Midbrain (tissue), 1 donor: Measurements from ENCODE around the gene DMD.

Source experiments
- DNase-seq: peaks from one replicate; lab custom pipeline; 2025; lab: John Stamatoyannopoulos, UW

DMD gene

DNA sequence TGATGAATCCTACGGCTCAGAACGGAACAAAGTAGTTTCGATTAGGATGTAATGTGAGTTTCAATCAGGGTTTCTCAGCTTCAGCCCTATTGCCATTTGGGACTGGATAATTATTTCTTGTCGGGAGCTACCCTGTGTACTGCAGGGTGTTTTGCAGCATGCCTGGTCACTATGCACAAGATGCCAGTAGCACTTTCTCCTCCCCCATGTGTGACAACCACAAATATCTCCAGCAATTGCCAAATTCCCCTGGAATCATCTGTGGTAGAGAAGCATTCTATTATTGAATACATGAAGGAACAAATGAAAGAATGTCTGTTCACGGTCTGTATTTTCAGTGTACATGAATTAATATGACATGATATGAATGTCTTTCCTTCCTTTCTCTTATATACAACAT, 1356.6 kb downstream of the DMD start:
- no peak for DNase-seq

DNA sequence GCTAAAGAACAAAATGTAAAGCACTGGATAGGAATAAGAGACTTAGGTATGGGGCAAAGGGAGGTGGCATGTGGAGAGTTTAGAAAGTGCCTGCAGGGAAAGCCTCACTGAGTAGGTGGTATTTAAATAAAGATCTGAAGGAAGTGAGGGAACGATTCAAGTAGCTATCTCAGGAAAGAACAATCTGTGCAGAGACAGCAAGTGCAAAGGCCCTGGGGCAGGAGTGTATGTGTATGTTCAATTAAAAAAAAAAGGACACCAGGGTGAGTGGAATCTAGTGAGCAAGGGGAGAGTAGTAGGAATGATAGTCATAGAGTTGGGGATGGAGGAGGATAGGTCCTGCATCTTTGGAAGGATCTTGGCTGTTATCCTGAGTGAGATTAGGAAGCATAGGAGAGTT, 1359.6 kb downstream of the DMD start:
- DNase-seq = no peak

DNA sequence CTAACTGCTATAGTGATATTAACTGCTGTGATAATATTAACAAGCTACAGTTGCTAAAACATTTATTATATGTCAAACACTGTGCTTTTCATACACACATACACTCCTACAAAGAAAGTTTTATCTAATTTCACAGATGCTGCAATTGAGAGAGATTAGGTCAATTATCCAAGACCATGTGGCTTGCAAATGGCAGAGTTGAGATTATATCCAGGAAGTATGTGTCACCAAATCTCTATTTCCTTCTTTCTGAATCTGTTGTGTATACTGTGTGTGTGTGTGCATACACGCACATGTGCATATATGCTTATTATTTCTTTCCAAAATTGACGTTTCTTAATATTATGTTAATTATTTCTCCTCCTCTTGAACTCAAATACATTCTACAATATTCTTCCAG, 1363.6 kb downstream of the DMD start:
- DNase-seq = no peak

DNA sequence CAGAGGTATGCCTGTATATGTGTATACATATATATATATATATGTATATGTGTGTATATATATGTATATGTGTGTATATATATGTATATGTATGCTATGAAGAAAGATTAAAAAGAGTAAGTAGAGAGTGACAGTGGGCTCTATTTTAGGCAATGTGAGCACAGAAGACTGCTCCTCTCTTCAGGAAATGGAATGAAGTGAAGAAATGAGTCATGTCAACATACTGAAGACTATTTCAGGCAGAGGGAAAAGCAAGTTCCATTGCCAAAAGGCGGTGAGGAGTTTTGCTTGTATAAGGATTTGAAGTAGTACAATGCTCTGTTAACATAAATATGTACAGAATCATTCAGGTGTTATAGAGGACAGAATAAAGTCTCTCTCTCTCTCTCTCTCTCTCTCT, 1366.3 kb downstream of the DMD start:
- no peak for DNase-seq

DNA sequence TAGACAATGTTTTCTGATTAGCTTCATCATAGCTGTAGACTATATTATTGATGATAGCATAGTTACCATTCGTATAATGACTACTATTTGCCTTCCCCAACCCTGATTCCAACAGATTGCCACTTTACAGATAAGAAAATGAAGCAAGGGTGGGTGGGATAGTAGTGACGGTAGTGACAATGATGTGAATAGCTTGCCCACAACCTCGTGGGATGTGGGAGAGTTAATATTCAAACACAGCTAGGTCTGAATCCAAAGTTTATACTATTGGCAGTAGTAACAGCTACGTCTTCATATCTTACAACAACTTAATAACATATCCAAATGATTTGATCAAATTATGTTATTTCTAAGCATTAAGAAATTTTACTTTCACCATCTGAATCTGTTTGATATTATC, 1372.7 kb downstream of the DMD start:
- DNase-seq = no peak

DNA sequence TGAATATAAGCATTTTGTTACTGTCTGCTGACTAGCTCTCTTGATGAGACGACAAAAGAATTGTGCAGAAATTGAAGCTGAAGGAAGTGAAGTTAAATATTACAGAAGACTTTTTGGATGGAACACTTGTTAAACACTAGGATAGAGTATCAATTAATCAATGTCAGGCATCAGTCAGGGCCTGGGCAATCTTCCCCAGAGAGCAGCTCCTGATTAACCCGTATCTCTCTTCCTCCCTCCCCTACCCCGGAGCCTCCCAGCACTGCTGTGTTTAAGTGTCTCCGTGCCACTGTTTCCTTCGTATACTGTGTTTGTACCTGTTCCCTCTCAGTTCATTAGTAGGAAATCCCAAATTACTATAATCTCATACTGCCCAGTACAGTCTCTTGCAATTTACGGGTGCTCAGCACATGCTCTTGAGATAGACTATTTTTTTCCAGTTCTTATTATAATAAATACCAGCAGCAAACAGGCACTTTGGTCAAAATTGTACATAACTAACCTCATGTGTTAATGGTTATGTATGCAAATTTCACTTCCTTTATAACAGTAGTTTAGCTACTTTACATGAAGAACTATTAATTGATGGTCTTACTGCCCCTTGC, 1373.8 kb downstream of the DMD start:
- DNase-seq = peak; percentile 2

DNA sequence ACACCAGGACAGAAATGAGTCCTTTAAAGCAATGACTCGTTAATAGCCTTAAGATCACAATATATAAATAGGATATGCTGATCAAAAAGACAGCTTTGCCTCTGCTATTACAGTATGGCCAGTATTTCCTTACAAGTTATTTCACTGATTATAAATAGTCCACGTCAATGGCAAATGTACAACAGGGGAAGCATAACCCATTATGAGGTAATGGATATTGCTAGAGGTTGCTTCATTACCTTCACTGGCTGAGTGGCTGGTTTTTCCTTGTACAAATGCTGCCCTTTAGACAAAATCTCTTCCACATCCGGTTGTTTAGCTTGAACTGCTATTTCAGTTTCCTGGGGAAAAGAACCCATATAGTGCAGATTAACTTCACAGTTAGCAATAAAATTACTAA, 1374.9 kb downstream of the DMD start:
- DNase-seq = no peak

DNA sequence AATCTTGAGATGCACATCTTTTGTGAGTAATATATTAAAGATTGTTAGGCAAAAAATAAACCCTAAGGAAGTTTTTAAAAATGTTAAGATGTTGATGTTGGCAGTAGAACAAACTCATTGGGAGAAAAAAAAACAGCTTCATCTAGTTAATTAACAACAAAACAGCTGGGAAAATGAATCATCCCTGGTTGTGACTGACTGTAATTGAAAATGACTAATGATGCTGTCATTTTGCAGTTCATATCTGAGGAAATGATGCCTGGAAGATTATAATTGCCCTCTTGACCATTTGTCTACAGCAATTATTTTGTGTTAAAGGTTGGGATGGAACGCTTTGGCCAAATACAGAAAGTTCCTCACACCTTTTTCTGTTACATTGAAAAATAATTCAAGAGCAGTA, 1379.1 kb downstream of the DMD start:
- no peak for DNase-seq

DNA sequence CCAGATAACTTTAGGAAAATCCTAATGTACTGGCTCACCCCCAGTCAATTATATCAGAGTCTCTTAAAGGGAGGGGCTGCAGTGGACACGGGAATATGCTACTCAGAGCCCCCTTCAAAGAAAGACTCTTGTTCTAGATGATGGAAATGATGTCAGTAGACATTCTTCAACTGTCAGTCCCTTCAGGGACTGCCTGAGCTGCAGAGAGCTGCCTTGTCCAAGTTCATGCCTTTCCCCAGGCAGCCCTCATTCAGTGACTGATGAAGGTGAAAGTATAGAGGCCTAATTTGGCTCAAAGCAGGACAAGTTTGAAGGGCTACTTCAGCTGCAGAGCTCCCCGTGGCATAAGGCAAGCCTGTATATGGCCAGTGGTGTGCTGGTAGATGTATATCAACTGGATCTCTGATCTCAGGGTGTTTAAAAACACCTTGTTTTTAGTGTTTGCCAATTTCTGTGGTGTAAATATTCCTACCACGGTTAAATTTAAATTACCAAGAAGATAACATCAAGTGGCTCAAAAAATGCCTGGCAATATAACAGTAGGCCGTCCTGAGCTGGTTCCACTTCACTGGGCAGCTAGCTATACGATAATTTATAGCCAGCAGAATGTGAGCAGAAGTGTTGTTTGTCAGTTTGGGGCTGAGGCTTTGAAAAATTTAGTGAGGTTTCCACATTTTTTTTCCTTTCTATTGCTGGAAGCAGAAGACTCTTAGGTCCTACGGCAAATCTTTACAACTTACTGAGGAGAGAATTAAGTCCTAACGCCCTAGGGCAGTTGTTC, 1390.7 kb downstream of the DMD start:
- DNase-seq = no peak

DNA sequence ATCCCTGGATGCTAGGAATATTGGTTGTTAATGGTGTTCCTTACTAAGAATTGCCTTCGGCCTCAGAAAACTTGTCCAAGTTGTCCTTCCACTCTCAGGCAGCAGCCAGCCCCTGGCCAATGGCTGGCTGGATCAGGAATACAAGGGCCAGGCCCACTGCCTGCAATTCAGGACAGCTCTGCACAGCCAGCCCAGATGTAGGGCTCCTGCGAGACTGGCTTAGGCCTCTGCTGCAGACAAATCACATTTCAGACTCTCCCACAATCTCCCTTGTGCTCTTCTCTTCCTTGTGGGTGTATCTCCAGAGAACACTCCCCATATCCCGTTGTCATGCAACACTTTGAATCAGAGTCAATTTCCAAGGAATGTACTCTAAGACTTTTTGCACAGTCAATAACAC, 1391.9 kb downstream of the DMD start:
- no peak for DNase-seq

DNA sequence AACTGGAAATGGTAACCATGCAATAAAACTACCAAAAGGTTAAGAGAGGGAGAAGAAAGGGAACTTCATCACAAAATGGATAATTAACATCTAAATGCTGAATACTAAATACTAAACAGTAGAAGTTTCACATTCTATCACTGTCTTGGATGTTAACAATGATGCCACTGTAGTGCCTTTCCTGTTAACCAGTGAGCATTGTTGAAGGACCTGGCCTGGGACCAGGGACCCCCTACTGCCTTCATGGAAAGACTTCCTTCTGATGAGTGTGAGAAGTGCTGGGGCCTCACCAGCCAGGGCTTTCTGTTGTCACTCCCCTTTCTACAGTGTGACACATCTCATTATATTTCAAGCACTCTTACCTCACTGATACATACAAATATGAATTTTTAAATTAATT, 1400.2 kb downstream of the DMD start:
- DNase-seq = no peak

DNA sequence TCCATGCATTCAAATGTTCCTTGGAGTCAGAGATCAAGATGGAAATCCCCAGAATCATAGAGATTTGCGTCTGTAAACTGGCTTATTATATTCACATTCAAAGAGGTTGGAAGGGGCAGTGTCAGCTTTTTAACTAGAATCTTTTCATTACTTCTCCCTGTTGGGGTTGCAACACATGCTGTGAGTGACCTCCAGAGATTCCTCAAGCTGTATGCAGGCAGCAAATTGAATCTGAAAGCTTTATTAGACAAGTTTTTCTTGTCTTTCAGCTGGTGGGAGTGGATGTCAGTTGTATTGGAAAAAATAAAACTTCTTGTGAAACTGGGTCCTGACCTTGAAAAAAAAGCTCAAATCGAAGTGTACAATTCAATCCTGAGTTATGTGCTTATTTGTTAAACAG, 1403.0 kb downstream of the DMD start:
- DNase-seq = no peak

DNA sequence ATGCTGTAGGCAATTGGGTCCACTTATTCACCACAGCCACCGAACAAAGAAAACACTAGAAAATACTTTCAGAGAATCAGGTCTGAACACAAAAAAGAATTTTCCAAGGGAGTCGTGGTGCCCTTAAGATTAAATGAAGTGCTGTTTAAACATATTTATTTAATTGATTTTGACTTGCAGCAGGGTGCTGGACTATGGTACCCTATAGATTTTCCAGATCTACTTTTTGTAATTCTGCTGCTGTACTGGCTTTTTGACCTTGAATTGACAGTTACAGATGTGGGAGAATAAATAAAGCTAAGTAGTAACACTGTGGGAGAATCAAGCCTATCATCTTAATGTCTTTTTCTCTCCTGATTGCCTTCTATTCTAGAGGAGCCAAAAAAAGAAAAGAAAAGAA, 1404.2 kb downstream of the DMD start:
- no peak for DNase-seq

DNA sequence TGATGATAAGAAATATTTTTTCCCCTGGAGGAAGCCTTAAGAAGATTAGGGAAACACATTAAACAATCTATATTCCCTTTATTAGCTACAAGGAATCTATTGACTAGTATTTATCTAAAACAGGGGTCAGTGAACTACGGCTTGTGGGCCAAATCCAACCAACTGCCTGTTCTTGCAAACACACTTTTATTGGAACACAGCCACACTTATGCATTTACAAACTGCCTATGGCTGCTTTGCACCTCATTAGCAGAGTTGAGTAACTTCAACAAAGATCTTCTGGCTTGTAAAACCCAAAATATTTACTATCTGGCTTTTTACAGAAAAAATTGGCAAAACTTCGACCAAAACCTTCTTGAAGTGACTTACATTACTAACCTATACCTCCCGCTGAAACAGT, 1405.6 kb downstream of the DMD start:
- no peak for DNase-seq

DNA sequence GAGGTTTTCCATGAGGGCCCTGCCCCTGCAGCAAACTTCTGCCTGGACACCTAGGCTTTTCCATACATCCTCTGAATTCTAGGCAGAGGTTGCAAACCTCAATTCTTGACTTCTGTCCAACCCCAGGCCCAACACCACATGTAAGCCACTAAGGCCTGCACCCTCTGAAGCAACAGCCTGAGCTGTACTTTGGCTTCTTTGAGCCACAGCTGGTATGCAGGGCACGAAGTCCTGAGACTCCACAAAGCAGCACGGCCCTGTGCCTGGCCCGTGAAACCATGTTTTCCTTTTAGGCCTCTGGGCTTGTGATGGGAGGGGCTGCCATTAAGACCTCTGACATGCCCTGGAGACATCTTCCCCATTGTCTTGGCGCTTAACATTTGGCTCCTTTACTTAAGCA, 1411.1 kb downstream of the DMD start:
- DNase-seq = no peak

DNA sequence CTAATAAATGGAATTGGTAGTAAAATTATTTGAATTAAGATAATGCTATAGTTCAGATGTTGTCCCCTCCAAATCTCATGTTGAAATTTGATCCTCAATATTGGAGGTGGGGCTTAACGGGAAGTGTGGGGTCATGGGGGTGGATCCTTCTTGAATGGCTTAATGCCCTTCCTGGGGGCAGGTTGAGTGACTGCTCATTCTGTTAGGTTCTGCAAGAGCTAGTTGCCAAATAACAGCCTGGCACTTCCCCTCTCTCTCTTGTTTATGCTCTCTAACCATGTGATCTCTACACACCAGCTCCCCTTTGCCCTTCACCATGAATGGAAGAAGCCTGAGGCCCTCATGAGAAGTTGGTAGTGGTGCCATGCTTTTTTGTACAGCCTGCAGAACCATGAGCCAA, 1414.7 kb downstream of the DMD start:
- no peak for DNase-seq

DNA sequence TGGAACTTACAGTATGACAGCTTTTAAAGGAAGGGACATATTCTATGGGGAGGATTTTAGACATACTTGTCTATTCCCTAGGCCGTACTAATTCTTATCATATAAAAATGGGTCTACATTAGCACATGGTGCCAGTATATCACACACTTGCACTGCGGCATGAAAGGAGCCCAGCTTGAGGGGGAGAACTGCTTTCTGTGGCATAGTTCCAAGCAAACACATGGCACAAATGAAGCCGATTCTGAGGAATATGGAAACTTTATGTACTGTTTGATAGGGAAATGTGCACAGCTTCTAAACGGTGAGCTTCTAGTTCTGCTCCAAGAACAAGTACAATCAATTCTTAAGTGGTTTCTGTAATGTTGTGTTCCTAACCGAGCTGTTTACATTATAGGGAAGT, 1463.9 kb downstream of the DMD start:
- no peak for DNase-seq

DNA sequence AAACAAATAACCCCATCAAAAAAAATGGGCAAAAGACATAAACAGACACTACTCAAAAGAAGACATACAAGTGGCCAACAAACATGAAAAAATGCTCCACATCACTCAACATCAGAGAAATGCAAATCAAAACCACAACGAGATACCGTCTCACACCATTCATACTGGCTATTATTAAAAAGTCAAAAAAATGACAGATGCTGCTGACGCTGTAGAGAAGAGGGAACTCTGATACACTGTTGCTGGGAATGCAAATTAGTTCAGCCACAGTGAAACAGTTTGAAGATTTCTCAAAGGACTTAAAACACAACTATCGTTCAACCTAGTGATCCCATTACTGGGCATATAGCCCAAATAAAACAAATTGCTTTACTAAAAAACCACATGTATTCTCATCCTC, 1468.3 kb downstream of the DMD start:
- DNase-seq = no peak

DNA sequence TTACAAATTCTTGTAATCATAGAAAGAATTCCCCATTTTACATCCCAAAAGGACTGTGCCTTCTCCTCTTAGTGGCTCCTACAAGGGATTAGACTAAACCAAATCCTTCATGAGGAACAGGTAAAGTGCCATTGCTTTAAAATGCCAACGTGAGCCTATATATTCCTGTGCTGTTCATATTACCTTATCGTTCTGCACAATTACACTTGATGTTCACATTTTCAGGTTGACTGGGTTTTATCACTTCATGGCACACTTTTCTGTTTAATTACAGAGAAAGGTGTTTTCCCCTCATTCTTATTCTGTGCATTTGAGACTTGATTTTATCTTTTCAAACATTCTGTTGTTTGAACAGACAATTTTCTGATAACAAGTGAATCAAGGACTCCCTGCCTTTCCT, 1493.9 kb downstream of the DMD start:
- no peak for DNase-seq

DNA sequence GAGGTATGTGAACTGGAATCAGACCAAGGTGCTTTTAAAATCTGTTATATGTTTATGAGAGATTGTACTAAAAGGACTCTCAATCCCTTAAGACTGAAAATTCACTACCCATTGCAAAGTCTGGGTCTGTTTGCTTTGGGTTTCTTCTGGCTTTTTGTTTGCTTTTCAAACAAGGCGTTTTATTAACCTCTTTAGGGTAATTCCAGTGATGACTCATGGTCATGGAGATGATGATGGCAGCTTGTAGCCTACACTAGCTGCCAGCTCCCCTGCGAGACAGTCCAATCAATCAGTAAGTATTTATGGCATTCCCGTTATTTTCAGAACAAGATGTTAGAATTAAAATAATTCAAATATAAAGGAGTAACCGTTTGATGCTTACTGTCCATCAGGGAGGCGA, 1495.7 kb downstream of the DMD start:
- DNase-seq = no peak

DNA sequence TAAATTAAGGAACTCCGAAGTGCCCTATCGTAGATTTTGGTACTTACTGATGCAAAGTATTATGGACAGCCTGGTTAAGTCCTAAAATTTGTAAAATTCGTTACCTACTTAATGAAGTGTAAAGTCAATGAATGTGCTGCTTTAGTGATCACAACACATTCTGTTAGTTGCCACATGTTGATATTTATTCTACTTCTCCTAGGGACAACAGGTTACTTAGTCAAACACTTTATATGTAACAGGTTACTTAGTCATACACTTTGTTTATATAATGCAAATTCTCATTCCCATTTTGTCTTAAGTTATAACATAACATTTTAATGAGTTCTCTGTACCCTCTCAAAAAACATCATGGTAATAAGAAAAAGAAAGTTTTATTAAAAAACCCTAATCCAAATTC, 1496.6 kb downstream of the DMD start:
- DNase-seq = no peak

DNA sequence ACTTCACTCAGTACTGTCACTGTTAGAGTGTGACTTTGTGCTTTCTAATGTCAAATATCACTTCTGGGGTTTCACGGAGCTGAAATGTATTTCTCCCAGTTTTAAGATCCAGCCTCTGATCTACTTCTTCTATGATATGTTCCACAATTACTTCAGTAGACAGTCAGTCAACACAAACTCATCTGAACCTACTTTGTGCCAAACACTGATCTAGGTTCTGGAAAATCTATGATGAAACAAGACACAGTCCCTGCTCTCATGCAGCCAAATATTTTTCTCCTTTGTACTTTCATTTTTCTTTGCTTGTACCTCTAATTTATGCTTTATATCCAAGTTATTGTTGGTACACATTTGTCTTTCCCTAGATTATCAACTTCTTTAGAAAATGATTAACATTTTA, 1498.2 kb downstream of the DMD start:
- no peak for DNase-seq

DNA sequence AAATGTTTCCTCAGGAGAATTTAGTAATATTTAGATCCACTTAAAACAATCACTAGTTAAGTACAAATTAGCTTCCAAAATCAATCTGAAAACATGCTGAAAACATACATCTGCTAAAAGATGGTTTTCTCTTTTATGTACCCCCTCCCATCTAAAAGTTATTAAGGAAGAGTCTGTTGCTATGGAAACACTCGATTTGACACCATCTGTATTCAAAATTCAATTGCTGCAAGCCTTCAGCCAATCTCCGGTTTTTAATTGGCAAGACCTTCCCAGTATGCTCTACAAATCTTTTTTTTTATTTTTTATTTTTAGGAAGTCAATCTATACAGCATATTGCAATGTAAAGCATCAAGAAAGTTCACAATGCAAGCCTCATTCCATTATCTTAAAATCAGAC, 1500.2 kb downstream of the DMD start:
- no peak for DNase-seq

DNA sequence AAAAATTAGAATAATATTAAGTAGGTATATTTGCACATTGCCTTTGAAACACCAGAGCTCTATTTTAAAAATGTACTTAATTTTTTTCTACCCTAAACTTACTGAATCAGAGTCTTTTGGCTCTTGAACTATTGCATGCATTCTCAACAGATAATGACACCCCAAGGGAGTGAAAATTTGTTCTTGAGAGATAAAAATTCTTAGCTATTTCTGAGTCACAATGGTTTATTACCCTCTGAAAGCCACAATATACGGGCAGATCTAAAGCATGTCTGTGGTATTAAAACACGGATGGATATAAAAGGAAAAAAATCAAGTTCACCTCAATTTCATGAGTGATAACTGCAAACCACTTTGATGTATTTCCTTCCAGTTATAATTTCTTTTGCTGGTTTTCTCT, 1503.2 kb downstream of the DMD start:
- no peak for DNase-seq
